C4-2B (cell line): ENCODE data around the gene TNFRSF1A.

Experiments
- CTCF ChIP-seq: fragments of 450-650 bp; conservative IDR thresholded peaks from 2 replicates; pipeline ENCODE4 v1.5.1; 2017; ENCODE audit warnings: mild to moderate bottlenecking
- ZFX ChIP-seq: fragments of 450-650 bp; IDR thresholded peaks from 2 replicates; pipeline ENCODE4 v1.6.1; 2017

DNA sequence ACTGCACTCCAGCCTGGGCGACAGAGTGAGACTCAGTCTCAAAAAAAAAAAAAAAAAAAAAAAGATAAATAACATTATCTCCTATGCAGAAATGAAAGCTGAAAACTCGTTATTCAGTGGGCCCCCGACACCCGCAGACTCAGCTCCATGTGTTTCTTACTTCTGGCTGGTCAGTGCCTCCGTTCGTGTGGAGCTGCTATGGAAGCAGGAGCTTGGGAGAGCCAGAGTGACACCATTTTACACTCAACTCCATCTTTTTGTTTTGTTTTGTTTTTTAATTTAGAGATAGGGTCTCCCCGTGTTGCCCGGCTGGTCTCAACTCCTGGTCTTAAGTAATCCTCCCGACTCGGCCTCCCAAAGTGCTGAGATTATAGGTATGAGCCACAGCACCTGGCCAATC is 44.7 kb downstream of the TNFRSF1A start:
- TF ChIP-seq CTCF (no peak), ZFX (no peak)
